ENCODE data around the gene ADAMTS15. TPM values are rescaled to one million over a fixed set of nuclear protein-coding genes. Genes with fewer than 3 reads are reported as not detected.

ADAMTS15 gene
- total and polyA plus RNA-seq, 11 donors, result 5.3 to 71.0 (median 16.7) TPM

- Histone ChIP-seq H3K36me3 (no peaks in the 10 kb centered on the region), H3K4me3 (no peak overlapping the region), H3K4me1 (peaks cover 0 to 21% (median 0%) of the 10 kb centered on the region in 12 donors), H3K27me3 (no peaks in the 10 kb centered on the region), H3K27ac (no peak overlapping the region), H3K9me3 (no peaks in the 10 kb centered on the region)
- TF ChIP-seq CTCF (IDR thresholded peaks at IDR 0.05) (no peak), POLR2A (IDR thresholded peaks at IDR 0.05) (no peak)
- DNase-seq (no peak), ATAC-seq (no peak)
- 87 to 88% (median 87%) methylated on average over 16 of the region's 16 CpGs for WGBS, 4 donors
- intact Hi-C loops (cut with DNase I), result no loop called here
Observed at GRCh38 chr11:130486391-130486836, 38.0 kb downstream of the ADAMTS15 start.

- TF ChIP-seq POLR2A (IDR thresholded peaks at IDR 0.05), result no peak
- no peak for TF ChIP-seq CTCF (IDR thresholded peaks at IDR 0.05)
- no peaks in the 10 kb centered on the region for H3K27me3 ChIP-seq
- H3K4me1 ChIP-seq, result peaks cover 0 to 21% (median 0%) of the 10 kb centered on the region in 12 donors
- DNase-seq, result no peak
- no peaks in the 10 kb centered on the region for H3K36me3 ChIP-seq
- no peaks in the 10 kb centered on the region for H3K9me3 ChIP-seq
- H3K27ac ChIP-seq, result peak overlapping the region in 5 of 12 donors; percentile 6 to 46 (median 26)
- peak in 2 of 4 donors; percentile 17 to 25 for ATAC-seq
- 83 to 88% (median 86%) methylated on average over 28 of the region's 28 CpGs for WGBS, 4 donors
- H3K4me3 ChIP-seq, result no peak overlapping the region
- intact Hi-C loops (cut with DNase I), result no loop called here
Observed at GRCh38 chr11:130486987-130487923, 38.8 kb downstream of the ADAMTS15 start.

- ATAC-seq, result peak in 3 of 4 donors; percentile 62 to 75 (median 66)
- no peak for TF ChIP-seq POLR2A (IDR thresholded peaks at IDR 0.05)
- TF ChIP-seq CTCF (IDR thresholded peaks at IDR 0.05), result no peak
- 76 to 85% (median 78%) methylated on average over 13 of the region's 13 CpGs for WGBS, 4 donors
Observed at GRCh38 chr11:130487924-130488815, 39.7 kb downstream of the ADAMTS15 start.

More at GRCh38 chr11:130487924-130488815, 39.7 kb downstream of the ADAMTS15 start:
- H3K9me3 ChIP-seq, result no peaks in the 10 kb centered on the region
- H3K27ac ChIP-seq, result peak overlapping the region in 7 of 12 donors; percentile 6 to 46 (median 26)
- H3K4me3 ChIP-seq, result no peak overlapping the region
- no peaks in the 10 kb centered on the region for H3K27me3 ChIP-seq
- peaks cover 0 to 21% (median 0%) of the 10 kb centered on the region in 12 donors for H3K4me1 ChIP-seq
- no peak for DNase-seq
- intact Hi-C loops (cut with DNase I), result no loop called here
- no peaks in the 10 kb centered on the region for H3K36me3 ChIP-seq

All from heart left ventricle (tissue), 16 donors.